C4-2B (cell line): ENCODE data around the gene SIK1.
A peak's percentile ranks its signal among the peaks of the same experiment; 100 is the strongest.

Experiments
- H3K27ac ChIP-seq: fragments of 450-650 bp; 2 replicates; pipeline ENCODE4 v1.5.1; 2017
- CTCF ChIP-seq: fragments of 450-650 bp; conservative IDR thresholded peaks from 2 replicates; pipeline ENCODE4 v1.5.1; 2017; ENCODE audit warnings: mild to moderate bottlenecking
- ZFX ChIP-seq: fragments of 450-650 bp; IDR thresholded peaks from 2 replicates; pipeline ENCODE4 v1.6.1; 2017

Gene SIK1

GRCh38 chr21:43374228-43374885 lies 52.6 kb downstream of the SIK1 start:
- H3K27ac ChIP-seq: no peak overlapping the region
- TF ChIP-seq ZFX: no peak

- peak overlapping the region; percentile 10; the same call in 1 of the 2 replicates for H3K27ac ChIP-seq
- TF ChIP-seq CTCF (no peak), ZFX (no peak)
Measured at GRCh38 chr21:43373362-43374227, 53.3 kb downstream of the SIK1 start.

- H3K27ac ChIP-seq: peak overlapping the region; percentile 10; the same call in 1 of the 2 replicates
- TF ChIP-seq ZFX (no peak), CTCF (no peak)
Measured at GRCh38 chr21:43372663-43373361, 54.1 kb downstream of the SIK1 start.

GRCh38 chr21:43371786-43372185 lies 55.1 kb downstream of the SIK1 start:
- no peak overlapping the region for H3K27ac ChIP-seq
- no peak for TF ChIP-seq CTCF
- TF ChIP-seq ZFX: no peak

- TF ChIP-seq ZFX: no peak
- no peak for TF ChIP-seq CTCF
- H3K27ac ChIP-seq: no peak overlapping the region
Measured at GRCh38 chr21:43370888-43371570, 55.9 kb downstream of the SIK1 start.

- TF ChIP-seq ZFX: no peak
- no peak for TF ChIP-seq CTCF
- H3K27ac ChIP-seq: no peak overlapping the region
Measured at GRCh38 chr21:43370091-43370658, 56.8 kb downstream of the SIK1 start.

GRCh38 chr21:43369596-43370090 lies 57.3 kb downstream of the SIK1 start:
- TF ChIP-seq CTCF: no peak
- no peak for TF ChIP-seq ZFX
- no peak overlapping the region for H3K27ac ChIP-seq
